Stimulated activated CD8-positive, alpha-beta memory T cell treated with anti-CD3 and anti-CD28 coated beads, Interleukin-12 subunit alpha, Interleukin-12 subunit beta, amount 100 ng/mL, for 24 hours (primary cell): ENCODE measurements around the gene SHANK1.
"Not testable (repeated sequence)": the region's sequence is repeated elsewhere in the genome, so short reads cannot be mapped to it uniquely, and the experiment has no call there.

Source experiments
- DNase-seq: peaks from one replicate; pipeline ENCODE4 v3.0.0-alpha.2; 2020; ENCODE audit errors: extremely low read depth

SHANK1 gene

GRCh38 chr19:50719566-50719965, at the start of gene SHANK1:
TSS of gene SHANK1 (minus strand) at chr19:50719802. CDS start at chr19:50716919, 2,883 bp downstream.
- no peak for DNase-seq

DNA sequence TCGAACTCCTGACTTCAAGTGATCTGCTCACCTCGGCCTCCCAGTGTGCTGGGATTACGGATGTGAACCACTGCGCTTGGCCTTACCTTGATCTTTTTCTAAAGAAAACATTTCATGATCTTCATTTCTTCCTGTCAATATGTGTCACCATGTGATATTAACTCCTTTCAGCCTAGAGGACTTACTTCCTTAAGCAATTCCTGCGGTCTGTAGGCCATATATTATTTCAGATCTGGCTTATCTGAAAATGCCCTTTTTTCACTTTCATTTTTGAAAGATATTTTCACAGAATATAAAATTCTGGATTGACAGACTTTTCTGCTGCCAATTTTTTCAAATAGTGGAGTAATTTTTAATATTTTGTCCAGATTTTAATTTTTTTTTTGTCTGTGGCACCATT, 48.7 kb upstream of the SHANK1 start:
- no peak for DNase-seq

GRCh38 chr19:50767263-50767662, 47.7 kb upstream of the SHANK1 start:
- DNase-seq = not testable (repeated sequence)

- DNase-seq = not testable (repeated sequence)
These were observed 47.1 kb upstream of the SHANK1 start for GRCh38 chr19:50766746-50767145.

- no peak for DNase-seq
These were observed 44.8 kb upstream of the SHANK1 start for GRCh38 chr19:50764409-50764808.

DNA sequence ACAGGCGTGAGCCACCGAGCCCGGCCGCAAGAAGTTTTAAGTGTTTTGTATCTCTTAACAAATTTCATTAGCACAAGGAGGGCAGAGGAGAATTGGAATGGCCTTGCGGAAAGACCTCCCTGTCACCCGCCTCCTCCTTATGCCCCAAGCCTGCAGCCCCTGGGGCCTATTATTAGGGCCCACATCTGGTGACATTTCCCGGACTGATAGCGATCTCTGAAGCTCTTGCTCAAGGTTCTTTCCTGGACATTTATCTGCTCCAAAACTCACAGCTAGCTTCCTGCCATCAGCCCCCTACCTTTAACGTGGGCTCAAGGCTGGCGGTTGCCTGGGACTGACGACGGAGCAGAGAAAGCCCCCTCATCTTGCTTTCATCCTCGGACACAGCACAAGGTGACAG, 43.9 kb upstream of the SHANK1 start:
- not testable (repeated sequence) for DNase-seq

DNA sequence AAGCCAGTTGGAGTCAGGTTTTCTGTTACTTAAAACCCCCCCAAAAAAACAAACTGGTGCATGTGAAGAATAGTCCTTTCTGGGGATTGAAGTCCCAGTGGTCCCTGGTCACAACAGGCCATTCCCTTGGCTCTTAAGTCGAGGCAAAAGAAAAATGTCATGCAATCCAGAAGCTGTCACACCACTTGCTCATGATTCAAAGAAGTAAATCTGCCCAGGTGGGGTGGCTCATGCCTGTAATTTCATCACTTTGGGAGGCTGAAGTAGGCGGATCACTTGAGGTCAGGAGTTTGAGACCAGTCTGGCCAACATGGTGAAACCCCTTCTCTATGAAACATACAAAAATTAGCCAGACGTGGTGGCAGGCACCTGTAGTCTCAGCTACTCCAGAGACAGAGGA, 41.9 kb upstream of the SHANK1 start:
- DNase-seq = not testable (repeated sequence)

DNA sequence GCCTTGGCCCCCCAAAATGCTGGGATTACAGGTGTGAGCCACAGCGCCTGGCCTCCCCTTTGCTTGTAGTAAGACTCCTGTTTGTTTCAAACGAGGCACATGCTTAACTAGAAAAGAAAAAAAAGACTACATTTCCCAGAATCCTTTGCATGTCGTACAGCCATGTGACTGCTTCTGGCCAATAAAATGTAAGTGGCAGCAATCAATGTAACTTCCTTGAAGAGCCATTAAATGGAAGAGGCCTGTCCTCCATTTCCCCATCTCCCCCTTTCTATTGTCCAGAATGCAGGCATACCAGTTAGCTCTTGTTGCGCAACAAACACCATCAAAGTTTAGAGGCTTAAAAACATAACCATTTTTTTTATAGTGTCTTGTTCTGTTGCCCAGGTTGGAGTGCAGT, 40.3 kb upstream of the SHANK1 start:
- no peak for DNase-seq

DNA sequence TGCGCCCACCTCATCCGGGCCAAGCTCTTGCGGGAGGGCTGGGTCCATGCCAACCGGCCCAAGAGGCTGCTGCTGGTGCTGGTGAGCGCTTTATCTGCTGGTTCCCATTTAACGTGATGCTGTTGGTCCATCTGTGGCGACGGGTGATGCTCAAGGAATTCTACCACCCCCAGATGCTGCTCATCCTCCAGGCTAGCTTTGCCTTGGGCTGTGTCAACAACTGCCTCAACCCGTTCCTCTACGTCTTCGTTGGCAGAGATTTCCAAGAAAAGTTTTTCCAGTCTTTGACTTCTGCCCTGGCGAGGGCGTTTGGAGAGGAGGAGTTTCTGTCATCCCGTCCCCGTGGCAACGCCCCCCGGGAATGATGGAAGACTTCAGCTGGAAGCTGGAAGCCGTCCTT, 39.5 kb upstream of the SHANK1 start:
- not testable (repeated sequence) for DNase-seq

GRCh38 chr19:50757624-50758023, 38.0 kb upstream of the SHANK1 start:
- not testable (repeated sequence) for DNase-seq

DNA sequence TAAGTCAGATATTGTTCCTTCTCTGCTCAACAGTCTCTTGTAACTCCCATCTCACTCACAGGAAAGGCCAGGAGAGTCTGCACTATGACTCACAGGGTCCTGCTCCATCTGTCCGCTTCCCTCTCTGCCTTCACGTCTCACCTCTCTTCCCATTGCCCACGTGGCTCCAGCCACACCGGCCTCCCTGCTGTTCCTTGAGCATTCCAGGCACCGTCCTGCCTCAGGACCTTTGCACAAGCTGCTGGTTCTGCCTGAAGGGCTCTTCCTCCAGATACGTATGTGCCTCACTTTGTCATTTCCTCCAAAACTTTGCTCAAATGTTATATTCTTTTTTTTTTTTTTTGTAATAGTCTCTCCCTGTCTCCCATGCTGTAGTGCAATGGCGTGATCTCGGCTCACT, 36.6 kb upstream of the SHANK1 start:
- not testable (repeated sequence) for DNase-seq

GRCh38 chr19:50753879-50754278, 34.3 kb upstream of the SHANK1 start:
- DNase-seq = no peak

- no peak for DNase-seq
These were observed 30.4 kb upstream of the SHANK1 start for GRCh38 chr19:50750010-50750409.

DNA sequence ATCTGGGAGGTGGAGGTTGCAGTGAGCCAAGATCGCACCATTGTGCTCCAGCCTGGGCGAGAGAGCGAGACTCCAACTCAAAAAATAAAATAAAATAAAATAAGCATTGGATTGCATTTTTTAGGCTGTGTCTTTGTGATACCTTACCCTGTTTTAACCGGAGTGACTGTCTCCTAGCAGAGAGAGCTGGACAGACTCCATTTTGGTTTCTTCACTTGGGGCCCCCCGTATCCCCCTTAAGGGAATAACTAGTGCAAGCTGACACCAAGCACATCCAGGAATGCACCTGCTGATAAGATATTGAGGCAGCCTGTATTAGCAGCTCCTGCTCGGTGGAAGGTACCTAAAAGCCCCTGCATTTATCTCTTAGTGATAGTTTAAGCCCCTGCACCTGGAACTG, 29.9 kb upstream of the SHANK1 start:
- DNase-seq = no peak

DNA sequence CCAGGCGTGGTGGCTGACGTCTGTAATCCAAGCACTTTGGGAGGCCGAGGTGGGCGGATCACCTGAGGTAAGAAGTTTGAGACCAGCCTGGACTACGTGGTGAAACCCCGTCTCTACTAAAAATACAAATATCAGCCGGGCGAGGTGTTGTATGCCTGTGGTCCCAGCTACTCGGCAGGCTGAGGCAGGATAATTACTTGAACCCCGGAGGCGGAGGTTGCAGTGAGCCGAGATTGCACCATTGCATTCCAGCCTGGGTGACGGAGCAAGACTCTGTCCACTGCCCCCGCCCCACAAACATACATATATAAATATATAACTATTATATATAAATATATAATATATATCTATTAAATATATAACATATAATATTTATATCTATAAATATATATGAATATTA, 27.5 kb upstream of the SHANK1 start:
- not testable (repeated sequence) for DNase-seq

- DNase-seq = no peak
These were observed 25.6 kb upstream of the SHANK1 start for GRCh38 chr19:50745221-50745620.

DNA sequence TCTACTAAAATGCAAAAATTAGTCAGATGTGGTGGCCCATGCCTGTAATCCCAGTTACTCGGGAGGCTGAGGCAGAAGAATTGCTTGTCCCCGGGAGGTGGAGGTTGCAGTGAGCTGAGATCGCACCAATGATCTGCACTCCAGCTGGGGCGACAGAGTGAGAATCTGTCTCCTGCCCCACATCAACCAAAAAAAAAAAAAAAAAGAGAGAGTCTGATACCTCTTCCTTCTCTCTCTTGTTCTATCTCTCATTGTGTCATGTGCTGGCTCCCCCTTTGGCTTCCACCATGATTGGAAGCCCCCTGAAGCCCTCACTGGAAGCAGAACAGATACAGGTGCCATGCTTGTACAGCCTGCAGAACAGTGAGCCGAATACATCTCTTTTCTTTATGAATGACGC, 23.9 kb upstream of the SHANK1 start:
- DNase-seq = no peak

- no peak for DNase-seq
These were observed 21.8 kb upstream of the SHANK1 start for GRCh38 chr19:50741179-50741933.

GRCh38 chr19:50739914-50740426, 20.4 kb upstream of the SHANK1 start:
- no peak for DNase-seq

GRCh38 chr19:50739132-50739913, 19.7 kb upstream of the SHANK1 start:
- DNase-seq = no peak

DNA sequence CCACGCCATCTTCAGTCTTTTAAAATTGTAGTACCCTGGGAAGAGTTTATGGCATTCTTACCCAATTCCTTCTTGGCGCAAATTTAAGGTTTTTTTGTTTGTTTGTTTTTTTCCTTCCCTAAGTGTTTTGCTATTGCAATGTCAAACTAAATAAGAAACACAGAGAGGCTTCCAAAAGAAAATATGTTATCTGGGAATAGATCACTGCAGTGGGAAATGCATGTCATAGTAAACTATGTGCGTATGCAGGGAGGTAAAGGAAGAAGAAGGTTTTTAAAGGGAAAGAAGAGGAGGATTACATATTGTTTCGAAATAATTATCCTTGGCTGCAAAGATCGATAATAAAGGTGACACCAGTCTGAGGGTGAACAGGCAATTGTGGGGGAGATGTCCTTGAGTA, 16.7 kb upstream of the SHANK1 start:
- no peak for DNase-seq

- no peak for DNase-seq
These were observed 16.3 kb upstream of the SHANK1 start for GRCh38 chr19:50735869-50736268.

GRCh38 chr19:50729894-50730293, 10.3 kb upstream of the SHANK1 start:
- no peak for DNase-seq
